ENCODE results near the gene RGS18. TPM values are rescaled to one million over a fixed set of nuclear protein-coding genes. Genes with fewer than 3 reads are reported as not detected.

Gene RGS18
- total RNA-seq, 2 donors from 2014 or later = not detected

GRCh38 chr1:192224396-192224795 is 66.1 kb downstream of the RGS18 start:
- Mint-ChIP-seq H3K36me3 (ENCODE audit: low read depth) (no peaks in the 10 kb centered on the region), H3K27me3 (ENCODE audit: insufficient read depth) (no peaks in the 10 kb centered on the region), H3K9me3 (no peaks in the 10 kb centered on the region), H3K4me3 (no peak overlapping the region), H3K27ac (no peak overlapping the region), H3K4me1 (no peaks in the 10 kb centered on the region)
- no peak overlapping the region for H3K4me3 ChIP-seq (ENCODE audit: low read length)
- H3K36me3 ChIP-seq (ENCODE audit: control insufficient read depth, insufficient read depth, low read length) = no peaks in the 10 kb centered on the region
- no peak for TF ChIP-seq CTCF (conservative IDR thresholded peaks at IDR 0.05)
- no peak overlapping the region for H3K9ac ChIP-seq (ENCODE audit: extremely low read depth, low read length, poor library complexity, severe bottlenecking)
- H3K27me3 ChIP-seq (ENCODE audit: control insufficient read depth, insufficient read depth, low read length, poor library complexity, severe bottlenecking) = no peaks in the 10 kb centered on the region
- no peak for DNase-seq
- H3K27ac ChIP-seq (ENCODE audit: low read depth, low read length) = no peak overlapping the region
- H3K4me1 ChIP-seq (ENCODE audit: control insufficient read depth, insufficient read depth, low read length) = no peaks in the 10 kb centered on the region
- no peaks in the 10 kb centered on the region for H3K9me3 ChIP-seq (ENCODE audit: control insufficient read depth, low read length)

GRCh38 chr1:192224846-192225245 is 66.6 kb downstream of the RGS18 start:
- Histone ChIP-seq H3K27ac (ENCODE audit: low read depth, low read length) (no peak overlapping the region), H3K9me3 (ENCODE audit: control insufficient read depth, low read length) (no peaks in the 10 kb centered on the region), H3K9ac (ENCODE audit: extremely low read depth, low read length, poor library complexity, severe bottlenecking) (no peak overlapping the region), H3K4me3 (ENCODE audit: low read length) (no peak overlapping the region), H3K27me3 (ENCODE audit: control insufficient read depth, insufficient read depth, low read length, poor library complexity, severe bottlenecking) (no peaks in the 10 kb centered on the region), H3K36me3 (ENCODE audit: control insufficient read depth, insufficient read depth, low read length) (no peaks in the 10 kb centered on the region), H3K4me1 (ENCODE audit: control insufficient read depth, insufficient read depth, low read length) (no peaks in the 10 kb centered on the region)
- H3K27me3 Mint-ChIP-seq (ENCODE audit: insufficient read depth) = no peaks in the 10 kb centered on the region
- no peaks in the 10 kb centered on the region for H3K4me1 Mint-ChIP-seq
- H3K27ac Mint-ChIP-seq = no peak overlapping the region
- no peak for TF ChIP-seq CTCF (conservative IDR thresholded peaks at IDR 0.05)
- DNase-seq = no peak
- H3K36me3 Mint-ChIP-seq (ENCODE audit: low read depth) = no peaks in the 10 kb centered on the region
- no peak overlapping the region for H3K4me3 Mint-ChIP-seq
- no peaks in the 10 kb centered on the region for H3K9me3 Mint-ChIP-seq

GRCh38 chr1:192225266-192225665 is 67.0 kb downstream of the RGS18 start:
- Histone ChIP-seq H3K4me3 (ENCODE audit: low read length) (no peak overlapping the region), H3K9me3 (ENCODE audit: control insufficient read depth, low read length) (no peaks in the 10 kb centered on the region), H3K27me3 (ENCODE audit: control insufficient read depth, insufficient read depth, low read length, poor library complexity, severe bottlenecking) (no peaks in the 10 kb centered on the region), H3K9ac (ENCODE audit: extremely low read depth, low read length, poor library complexity, severe bottlenecking) (no peak overlapping the region), H3K36me3 (ENCODE audit: control insufficient read depth, insufficient read depth, low read length) (no peaks in the 10 kb centered on the region), H3K27ac (ENCODE audit: low read depth, low read length) (no peak overlapping the region), H3K4me1 (ENCODE audit: control insufficient read depth, insufficient read depth, low read length) (no peaks in the 10 kb centered on the region)
- Mint-ChIP-seq H3K27ac (no peak overlapping the region), H3K4me3 (no peak overlapping the region), H3K27me3 (ENCODE audit: insufficient read depth) (no peaks in the 10 kb centered on the region), H3K36me3 (ENCODE audit: low read depth) (no peaks in the 10 kb centered on the region), H3K9me3 (no peaks in the 10 kb centered on the region), H3K4me1 (no peaks in the 10 kb centered on the region)
- no peak for DNase-seq
- 90% methylated on average over 2 of the region's 2 CpGs; no CpG with 5 or more reads in 1 of the 2 experiments for WGBS, 2 experiments (ENCODE audit: insufficient coverage in 1 of 2, insufficient read length in 1 of 2)
- TF ChIP-seq CTCF (conservative IDR thresholded peaks at IDR 0.05) = no peak

Measured in endodermal cell (in vitro differentiated cells).